Stimulated activated CD8-positive, alpha-beta memory T cell treated with anti-CD3 and anti-CD28 coated beads, Interleukin-15, amount 100 ng/mL, for 4 hours (primary cell): Measurements from ENCODE around the gene CIP2A.
"Not testable (repeated sequence)": the region's sequence is repeated elsewhere in the genome, so short reads cannot be mapped to it uniquely, and the experiment has no call there.

ENCODE experiments used
- DNase-seq, 2 donors: peaks; one replicate each; pipeline ENCODE4 v3.0.0-alpha.2; 2020; ENCODE audit warnings: low read depth in 2 of 2

Gene CIP2A

DNA sequence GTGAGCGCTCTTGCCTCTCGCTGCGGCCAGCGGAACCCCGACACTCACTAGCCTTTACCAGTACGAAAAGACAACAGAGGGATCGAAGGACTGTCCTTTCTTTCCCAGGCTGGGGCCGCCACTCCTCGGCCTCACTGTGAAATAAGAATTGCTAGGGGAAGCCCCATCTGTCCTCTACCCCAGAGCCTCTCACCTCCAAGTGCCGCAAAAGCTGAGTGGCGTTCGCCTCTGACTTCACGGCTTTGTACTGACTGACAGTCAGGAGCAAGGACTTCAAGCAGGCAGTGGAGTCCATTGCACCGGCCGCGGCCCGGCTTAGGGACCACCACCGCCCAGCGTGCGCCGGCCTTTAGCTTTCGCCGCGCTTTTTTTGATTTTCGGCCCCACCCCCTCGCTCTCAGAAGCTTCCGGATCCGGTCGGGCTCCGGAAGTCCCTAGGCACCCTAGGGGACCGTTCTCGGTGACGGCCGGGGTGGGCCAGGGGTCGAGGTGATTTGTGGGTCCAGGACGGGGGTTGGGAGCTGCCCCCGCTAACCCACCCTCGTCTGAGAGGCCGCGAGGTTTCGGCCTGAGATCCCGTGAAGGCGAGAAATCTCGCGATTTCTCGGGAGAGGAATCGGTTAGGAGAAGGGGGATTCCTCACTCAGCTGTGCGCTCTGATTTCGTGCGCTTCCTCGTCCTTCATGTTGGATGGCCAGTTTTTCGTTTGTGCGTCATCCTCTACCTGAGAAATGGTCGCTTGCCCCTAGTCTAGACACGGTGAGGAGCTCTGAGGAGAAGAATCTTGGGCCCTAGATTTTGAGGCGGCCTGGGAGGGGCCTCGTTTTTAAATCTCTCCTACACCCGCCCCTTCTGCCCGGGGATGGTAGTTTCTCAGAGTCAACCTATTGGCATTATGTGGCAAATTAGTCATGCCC is at the start of gene CIP2A, which contains the start of gene DZIP3:
TSS of gene CIP2A (minus strand) at position 358 of the 917 bp plus-strand sequence. CDS start at position 295, 63 bp downstream.
TSS of gene DZIP3 (plus strand) at position 642 of the 917 bp plus-strand sequence. CDS start 15,685 bp downstream, outside the sequence.
- DNase-seq, result peak; percentile 68 to 75

DNA sequence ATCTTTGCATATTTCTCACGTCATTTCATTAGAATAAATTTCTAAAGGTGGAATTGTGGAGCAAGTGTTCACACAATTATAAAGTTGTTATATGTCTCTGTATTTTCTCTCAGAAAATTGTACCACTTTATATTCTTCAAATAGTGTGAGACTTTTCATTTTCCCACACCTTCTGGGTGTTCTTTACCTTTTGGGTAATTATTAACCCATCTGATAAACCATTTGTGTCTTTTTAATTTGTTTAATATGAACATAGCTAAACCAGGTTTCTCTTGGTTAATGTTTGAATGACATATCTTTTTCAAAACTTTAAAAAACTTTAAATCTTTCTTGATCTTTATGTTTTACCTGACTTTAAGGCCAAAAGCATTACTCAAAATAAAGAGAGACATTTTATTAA is 40.7 kb upstream of the CIP2A start:
- no peak for DNase-seq

DNA sequence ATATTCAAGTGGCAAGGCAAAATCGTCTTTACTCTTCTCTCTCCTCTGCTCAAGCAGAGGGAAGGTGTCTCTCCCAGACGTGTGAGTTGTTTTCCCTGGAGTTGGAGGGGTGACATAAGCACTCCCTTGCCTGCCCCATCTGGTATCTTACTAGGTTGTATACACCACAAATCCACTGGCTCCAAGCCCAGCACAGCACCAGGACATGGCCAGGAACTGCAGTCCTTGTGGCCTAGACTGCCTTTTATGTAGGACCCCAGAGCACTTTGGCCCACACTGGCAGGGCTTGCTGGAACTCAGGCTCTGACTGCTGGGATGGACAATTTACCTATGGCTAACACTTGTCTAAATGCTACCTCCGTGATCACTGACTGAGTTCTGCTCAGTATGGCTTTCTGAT is 34.3 kb upstream of the CIP2A start:
- no peak for DNase-seq

DNA sequence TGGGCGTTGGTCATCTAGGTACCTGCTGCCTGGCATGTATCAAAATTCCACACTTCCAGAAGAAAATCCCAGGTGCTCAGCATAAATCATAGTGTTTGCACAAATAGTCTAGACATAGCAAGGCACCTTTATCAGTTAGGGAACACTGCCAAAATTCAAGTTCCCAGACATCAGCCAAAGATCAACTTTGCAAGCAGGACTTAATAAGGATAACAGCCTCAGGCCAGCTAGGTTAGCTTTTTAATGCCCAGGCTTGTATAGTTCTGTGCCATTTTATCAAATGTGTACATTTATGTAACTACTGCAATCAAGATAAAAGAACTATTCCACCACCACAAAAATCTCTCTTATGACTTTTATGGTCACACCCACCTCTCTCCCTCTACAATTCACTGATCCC is 31.0 kb upstream of the CIP2A start:
- DNase-seq, result no peak

DNA sequence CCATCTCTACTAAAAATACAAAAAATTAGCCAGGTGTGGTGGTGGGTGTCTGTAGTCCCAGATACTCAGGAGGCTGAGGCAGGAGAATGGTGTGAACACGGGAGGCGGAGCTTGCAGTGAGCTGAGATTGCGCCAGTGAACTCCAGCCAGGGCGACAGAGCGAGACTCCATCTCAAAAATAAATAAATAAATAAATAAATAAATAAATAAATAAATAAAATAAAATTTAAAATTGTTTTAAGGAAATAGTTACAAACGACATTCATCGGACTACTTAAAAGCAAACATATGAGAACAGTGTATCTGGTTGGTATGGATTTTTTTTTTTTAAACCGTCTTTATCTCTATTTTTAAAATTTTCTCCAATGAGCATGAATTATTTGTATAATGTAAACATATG is 26.9 kb upstream of the CIP2A start:
- not testable (repeated sequence) for DNase-seq

DNA sequence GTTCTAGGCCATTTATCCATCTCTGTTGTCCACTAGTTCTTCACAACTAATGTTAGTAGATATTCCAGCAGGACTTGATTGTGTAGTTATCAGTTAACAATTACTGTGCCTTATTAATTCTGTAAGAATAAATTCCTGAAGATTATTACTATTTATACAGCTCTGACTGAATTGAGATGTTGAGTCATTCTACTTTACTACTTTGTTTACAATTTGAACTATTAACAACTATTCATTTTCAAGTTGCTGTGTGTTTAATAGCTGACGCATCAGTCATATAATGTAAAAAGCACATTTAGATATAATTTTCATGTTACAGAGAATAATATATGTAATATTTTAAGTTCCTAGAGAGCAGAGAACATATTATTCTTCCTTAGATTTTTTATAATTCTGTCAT is 21.4 kb upstream of the CIP2A start:
- DNase-seq, result no peak

DNA sequence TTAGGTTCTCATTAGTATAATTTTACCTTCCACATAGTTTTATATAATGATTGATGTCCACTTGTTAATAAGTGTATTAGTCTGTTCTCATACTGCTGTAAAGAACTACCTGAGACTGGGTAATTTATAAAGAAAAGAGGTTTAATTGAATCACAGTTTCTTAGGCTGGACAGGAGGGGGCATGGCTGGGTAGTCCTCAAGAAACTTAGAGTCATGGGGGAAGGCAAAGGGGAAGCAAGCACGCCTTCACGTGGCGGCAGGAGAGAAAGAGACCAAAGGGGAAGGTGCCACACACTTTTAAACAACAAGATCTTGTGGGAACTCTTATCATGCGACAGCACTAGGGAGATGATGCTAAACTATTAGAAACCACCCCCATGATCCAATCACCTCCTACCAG is 19.5 kb upstream of the CIP2A start:
- no peak for DNase-seq

DNA sequence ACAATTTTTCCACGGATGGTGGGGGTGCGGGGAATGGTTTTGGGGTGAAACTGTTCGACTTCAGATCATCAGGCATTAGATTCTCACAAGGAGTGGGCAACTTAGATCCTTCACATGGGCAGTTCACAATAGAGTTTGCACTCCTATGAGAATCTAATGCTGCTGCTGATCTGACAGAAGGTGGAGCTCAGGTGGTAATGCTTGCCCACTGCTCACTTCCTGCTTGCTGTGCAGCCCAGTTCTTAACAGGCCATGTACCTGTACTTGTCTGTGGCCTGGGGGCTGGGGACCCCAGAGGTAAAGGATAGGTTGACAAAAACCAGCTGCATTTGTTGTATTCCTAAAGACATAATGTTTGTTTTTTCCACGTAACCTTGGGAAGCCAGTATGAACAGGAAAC is 16.3 kb upstream of the CIP2A start:
- DNase-seq, result no peak

DNA sequence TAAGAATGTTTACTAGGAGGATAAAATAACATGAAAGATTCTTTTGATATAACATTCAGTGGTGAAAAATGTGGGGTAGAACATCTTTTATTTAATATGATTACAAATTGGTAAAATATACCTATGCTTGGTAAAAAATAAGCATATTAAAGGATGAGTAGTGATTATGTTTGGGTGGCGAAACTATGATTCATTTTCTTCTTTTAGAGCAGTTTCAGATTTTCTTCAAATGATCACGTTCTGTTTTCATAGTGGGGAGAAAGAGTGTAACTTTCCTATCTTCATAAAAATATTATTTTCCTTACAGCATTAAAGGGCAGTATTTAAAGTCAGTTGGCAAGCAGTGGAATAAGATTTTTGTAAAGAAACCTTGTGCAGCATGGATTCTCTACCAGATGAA is 15.8 kb upstream of the CIP2A start:
- no peak for DNase-seq

DNA sequence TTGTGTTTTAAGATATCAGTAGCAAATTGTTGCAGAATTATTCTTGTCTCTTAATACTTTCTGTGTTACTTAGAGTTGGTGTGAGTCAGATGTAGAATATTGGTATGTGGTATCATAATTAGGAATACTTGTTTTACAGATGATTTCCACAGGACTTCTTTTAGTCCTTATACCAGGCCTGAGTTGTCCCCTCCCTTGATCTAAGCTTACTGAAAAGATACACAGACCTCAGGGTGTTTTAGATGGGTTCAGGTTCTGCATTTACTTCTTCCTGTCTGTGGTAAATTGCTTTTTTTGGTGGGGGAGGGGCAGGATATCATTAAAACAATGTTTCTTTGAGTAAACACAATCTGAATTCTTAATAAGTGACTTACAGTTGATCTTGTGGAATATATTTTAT is 14.5 kb upstream of the CIP2A start:
- no peak for DNase-seq

DNA sequence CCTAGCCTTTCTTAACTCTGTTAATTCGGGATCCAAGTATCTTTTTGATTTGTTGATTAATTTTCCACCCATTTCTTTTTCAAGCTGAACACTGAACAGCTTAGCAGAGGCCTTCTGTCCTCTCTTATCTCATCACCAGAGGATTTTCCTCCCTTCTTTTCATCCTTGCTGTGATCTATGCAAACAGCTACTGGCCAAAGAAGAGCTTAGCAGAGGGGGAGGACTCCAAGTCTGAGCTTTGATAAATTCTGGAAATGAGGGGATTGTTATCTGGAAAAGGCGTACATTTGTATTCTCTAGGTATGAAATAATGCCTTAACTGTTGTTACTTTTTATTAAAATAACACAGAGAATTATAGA is 13.7 kb upstream of the CIP2A start:
- DNase-seq, result no peak

DNA sequence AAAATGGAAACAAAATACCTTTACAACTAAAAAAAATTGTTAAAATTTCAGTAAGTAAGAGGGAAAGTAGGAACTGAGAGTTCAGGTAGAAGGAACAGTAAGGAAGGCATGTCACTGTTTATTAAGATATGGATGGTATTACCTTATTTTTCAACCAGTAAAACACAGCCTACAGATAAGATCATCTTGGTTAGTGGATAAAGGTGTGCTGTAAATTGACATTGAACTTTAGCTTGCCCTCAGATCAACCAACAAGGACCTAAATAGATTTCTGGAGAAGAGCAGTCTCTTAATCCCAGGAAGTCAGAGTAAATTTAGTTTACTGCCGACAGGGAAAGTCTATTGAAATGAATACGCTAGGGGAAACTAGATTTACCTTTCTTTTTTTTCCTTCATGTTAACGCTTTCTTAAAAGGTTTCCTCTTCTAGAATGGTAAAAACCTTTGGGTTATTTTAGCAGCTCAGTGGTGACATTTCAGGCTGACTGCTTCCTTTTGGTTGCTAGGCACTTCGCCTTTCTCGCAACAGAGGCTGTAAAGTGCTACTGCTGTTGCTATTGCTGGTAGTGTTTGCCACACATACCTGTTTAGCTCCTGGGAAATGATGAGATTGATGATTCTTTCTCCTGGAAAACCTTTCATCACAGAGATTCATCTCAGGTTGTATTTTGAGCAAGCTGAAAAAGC is 13.2 kb upstream of the CIP2A start:
- no peak for DNase-seq

DNA sequence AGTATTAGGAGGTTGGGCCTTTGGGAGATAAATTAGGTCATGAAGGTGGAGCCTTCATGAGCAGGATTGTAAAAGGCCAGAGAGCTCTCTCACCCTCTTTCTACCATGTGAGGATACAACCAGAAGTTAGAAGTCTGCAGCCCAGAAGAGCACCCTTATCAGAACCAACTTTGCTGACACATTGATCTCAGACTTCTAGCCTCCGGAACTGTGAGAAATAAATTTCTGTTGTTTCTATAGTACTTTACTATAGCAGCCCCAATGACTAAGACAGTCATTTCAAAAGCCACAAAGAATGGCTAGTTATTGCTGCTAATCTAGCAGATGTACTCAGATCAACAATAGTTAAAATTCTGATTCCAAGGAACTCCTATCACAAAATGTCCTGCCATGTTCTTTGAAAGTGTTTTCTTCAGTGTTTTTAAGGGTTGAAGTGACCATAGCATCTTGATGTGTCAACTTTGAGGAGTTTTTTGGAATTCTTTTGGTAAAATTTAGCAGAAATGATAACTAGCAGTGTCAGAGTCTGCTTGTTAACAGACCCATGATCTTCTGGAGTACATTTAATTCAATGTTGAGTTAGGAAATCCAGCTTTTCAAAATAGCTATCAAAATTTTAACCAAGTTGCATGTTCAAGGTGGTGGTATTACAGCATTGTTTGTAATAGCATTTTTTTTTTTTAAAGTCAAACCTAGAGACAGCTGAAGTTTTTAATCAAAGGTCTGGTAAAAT is 10.6 kb upstream of the CIP2A start:
- DNase-seq, result no peak

DNA sequence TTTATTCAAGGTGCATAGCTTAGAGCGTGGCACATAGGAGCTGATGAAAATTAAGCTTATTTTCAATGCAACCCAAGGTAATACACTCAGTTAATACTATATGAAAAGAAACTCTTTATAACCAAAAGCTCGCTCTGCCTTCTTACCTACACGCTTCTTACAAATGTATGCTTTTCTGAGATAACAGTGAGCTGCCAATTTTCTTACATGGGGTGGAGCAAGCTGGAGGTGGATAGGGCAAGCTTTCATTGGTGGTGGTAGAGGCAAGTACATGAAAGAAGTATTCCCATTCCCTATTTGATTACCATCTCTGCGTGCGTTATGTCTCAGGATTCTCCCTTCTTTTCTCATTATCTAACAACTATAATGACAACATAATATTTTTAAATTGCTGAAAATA is 9.1 kb upstream of the CIP2A start:
- no peak for DNase-seq

DNA sequence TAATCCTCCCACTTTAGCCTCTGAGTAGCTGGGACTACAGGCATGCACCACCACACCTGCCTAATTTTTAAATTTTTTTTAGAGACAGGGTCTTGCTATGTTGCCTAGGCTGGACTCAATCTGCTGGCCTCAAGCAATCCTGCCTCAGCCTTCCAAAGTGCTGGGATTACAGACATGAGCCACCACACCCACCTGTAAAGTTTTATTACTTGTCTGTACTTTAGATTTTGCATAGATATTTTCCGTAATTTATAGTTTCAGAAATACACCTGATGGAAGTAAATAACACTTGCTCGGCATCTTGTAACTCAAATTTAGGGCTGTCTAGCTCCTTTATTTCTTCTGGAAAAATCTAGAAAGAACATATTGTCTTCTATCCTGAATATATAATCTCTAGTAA is 6.1 kb upstream of the CIP2A start:
- DNase-seq, result no peak

DNA sequence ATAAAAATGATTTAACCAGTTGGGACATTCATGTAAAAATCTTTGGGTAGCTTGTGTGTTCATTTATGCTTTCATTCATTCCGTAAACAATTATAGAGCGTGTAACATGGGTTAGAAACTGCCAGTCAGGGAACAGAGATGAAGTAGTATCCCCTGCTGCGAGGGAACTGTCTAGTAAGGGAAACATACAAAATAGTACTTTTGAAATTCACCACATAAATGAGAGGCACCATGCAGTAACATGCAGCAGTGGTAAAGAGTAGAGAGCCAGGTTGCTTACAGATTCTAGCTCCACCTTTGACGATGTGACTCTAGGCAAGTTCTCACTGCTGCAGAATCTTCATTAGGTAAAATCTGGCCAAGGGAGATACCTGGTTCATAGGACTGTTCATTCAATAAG is 1.2 kb upstream of the CIP2A start:
- no peak for DNase-seq

DNA sequence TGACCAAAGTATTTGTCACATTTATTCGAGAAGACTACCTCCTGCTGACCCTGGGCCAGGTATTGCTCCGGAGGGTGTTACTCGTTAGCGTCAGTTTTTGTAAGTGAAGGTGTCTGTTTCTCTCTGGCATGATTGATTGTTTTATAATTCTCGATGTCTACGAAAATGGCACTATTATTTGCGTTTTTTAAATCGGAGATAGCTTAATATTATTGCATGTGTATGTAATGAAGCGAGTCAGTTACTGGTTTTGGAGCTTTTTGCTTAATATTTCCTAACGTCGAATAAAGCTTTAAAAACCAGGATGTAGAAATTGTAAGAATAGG is 723 bp upstream of the CIP2A start:
- no peak for DNase-seq

DNA sequence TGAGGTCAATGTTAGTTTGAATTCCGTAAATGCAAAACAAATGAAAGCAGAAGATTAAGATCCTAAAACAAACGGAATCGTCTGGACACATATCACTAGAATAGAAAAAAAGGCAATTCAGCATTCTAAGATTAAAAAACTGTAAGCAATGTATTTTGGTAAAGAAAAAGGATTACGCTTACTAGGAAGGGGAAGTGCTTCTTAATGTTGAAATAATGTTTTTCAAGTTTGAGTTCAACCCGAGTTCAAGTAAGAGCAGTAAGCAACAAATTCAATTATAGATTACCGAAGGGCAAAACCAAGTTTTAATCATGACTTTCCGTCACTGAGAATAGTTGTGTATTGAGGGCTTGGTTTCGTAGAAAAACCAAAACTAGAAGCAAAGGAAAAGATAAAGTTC is 637 bp downstream of the CIP2A start:
- no peak for DNase-seq

DNA sequence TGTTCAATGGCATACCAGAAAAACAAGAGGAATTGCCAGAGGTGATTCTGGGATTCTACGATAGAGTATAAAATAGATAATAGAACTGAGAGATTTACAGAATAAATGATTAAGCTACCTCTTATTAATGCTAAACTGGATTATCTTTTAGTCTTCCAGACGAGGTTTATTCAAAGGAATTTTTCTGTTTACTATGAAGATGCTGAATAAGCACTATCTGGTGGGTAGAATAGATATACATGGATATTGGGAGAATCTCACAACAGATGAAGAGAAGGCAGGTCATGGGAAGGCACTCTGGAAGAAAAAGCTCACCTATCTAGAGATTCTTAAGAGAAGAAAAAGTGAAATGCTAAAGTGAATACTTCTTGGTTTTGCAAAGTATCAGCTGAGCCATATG is 11.2 kb downstream of the CIP2A start:
- no peak for DNase-seq

DNA sequence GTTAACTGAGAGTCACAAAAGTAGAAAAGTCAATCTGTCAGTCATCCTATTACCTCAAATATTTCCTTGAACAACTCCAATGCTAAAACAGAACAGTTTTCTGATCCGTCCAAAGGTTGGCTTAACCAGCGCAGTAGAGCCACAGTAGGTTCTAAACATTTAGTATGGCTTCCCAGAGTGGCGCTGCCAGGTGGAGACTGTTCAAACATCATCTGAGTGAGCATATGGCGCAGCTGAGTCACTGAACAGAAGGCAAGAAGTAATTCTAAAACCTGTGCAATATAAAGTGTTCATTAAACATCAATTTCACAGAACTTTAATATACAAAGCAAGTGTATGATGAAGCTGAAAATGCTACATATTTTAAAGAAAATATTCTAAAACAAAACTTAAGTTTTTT is 19.9 kb downstream of the CIP2A start:
- DNase-seq, result no peak

DNA sequence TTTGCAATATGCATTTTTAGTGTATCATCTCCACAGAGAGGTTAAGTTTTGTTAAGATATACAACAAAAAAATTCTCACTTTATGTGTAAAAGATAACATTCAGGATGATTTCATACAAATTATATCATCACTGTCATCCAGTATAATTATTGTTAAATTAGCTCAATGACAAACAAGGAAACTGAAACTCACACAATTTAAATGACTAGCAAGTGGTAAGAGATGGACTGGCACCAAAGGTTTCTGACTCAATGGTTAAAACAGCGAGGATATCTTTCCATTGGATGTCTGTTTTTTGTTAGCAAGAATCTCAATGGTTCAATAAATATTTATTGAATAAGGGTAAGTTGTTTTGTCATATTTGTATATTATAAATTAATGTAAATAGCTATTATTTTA is 22.6 kb downstream of the CIP2A start:
- DNase-seq, result no peak

DNA sequence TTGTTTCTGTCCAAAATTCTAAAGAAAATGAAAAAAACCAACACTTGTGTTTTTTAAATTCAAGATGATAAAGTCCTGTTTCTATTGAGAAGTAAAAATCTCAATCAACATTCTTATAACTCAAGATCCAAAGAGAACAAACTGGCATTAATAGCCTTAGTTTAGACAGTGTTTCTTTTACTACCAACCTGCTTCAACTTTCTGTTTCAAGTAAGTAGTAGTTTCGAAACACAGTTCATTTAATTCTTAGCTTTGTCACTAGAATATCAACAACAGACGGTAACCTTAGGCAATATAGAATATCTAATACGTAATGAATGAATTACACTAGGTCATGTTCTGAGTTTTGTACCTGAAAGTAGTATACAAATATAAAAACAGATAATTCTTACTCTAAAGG is 23.7 kb downstream of the CIP2A start:
- no peak for DNase-seq

DNA sequence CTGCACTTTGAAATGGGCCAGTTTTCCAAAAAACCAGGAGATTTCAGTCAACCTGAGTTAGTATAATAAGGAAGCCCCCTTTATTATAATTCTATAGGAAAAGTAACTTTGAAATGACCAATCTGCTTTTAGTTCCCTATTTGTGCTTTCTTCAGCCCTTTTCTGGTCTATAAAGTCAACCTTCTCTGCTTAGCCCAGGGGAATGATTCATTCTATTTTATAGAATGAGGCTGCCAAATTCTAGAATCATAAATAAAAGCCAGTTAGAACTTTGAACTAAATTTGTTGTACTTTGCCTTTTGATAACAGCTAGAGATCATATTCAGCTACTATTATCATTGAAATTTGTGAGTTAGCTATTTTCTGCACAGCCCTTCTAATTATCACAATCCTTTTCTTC is 24.7 kb downstream of the CIP2A start:
- DNase-seq, result no peak
